Measurements from ENCODE around the gene PTPRQ.

DNA sequence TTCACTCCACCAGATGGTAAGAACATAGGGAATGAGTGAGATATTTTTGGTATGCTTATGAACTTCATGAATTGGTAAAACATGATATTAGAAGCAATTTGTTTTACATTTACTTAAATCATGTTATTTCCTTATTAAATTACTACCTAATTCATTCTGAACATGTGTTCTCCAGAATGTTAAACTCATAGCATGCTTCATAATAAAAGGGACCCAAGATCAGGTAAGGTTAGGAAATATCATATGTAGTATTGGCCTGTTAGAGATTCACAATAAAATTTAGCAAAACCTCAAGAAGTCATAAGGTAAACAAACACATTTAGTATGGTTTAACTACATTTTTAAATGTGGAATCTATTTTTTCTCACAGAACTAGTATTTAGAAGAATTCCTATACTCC is 28.2 kb downstream of the PTPRQ start:
- TF ChIP-seq POLR2A (conservative IDR thresholded peaks at IDR 0.05) (no peak), SIN3A (IDR thresholded peaks at IDR 0.05; ENCODE audit: borderline replicate concordance in 2 of 2, control insufficient read depth in 1 of 2, low read depth in 2 of 2, low read length in 2 of 2) (no peak), CBX2 (IDR thresholded peaks at IDR 0.05; ENCODE audit: insufficient read depth, low read length, poor library complexity, severe bottlenecking) (no peak), BRD4 (IDR thresholded peaks at IDR 0.05) (no peak), GABPB1 (CRISPR knock-in tag; IDR thresholded peaks at IDR 0.05) (no peak), POLR2AphosphoS5 (IDR thresholded peaks at IDR 0.05; ENCODE audit: control insufficient read depth, insufficient read depth, low read depth, low read length) (no peak)
- TF ChIP-seq, protein P1, sequence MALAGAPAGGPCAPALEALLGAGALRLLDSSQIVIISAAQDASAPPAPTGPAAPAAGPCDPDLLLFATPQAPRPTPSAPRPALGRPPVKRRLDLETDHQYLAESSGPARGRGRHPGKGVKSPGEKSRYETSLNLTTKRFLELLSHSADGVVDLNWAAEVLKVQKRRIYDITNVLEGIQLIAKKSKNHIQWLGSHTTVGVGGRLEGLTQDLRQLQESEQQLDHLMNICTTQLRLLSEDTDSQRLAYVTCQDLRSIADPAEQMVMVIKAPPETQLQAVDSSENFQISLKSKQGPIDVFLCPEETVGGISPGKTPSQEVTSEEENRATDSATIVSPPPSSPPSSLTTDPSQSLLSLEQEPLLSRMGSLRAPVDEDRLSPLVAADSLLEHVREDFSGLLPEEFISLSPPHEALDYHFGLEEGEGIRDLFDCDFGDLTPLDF (CRISPR knock-in tag; IDR thresholded peaks at IDR 0.05), result no peak

Data from K562 (cell line).